HCT116 (cell line): ENCODE data around the gene KRT82. TPM values are rescaled to one million over a fixed set of nuclear protein-coding genes. Genes with fewer than 3 reads are reported as not detected.

Experiments
- ATAC-seq: fragments of 200-7000 bp; cut with Tn5 transposase; 2 replicates; pipeline ENCODE4 v1.9.1; 2020; ENCODE audit warnings: mild to moderate bottlenecking, moderate library complexity
- BruUV-seq: library from RNA; stranded (reverse); fragments of 400-500 nt; replicated peaks from 2 replicates; lab custom pipeline; 2021; lab: Mats Ljungman, UMichigan
- CTCF ChIA-PET: fragments of 300-600 bp; sonication (Branson Sonifier 250); formaldehyde crosslinking; loops from one replicate; lab custom pipeline; 2021; ENCODE audit warnings: antibody characterized with exemption; lab: Charles Lee
- POLR2A ChIA-PET: fragments of 300-600, 350-600 bp; sonication (Branson Sonifier 250); formaldehyde crosslinking; loops from one replicate; lab custom pipeline; 2021; ENCODE audit warnings: antibody characterized with exemption; lab: Charles Lee
- RAD21 ChIA-PET, 2 experiments: fragments of 300-600 bp; sonication (Branson Sonifier 250); formaldehyde crosslinking; loops; one replicate each; lab custom pipeline; 2023; ENCODE audit warnings: low total read pairs in 2 of 2; ENCODE audit not compliant: uncharacterized antibody in 2 of 2, unreplicated experiment in 2 of 2, low non-redundant PET in 1 of 2; lab: Charles Lee
- DNase-seq: peaks from one replicate; pipeline ENCODE4 v3.0.0-alpha.2; 2010; ENCODE audit warnings: low read depth, low spot score
- H2AFZ ChIP-seq: fragments of 200-600 bp; shearing (Covaris generic), sonication (generic); 2 replicates; pipeline ENCODE4 v1.6.1; 2017; ENCODE audit warnings: low read depth, mixed run types, mixed read lengths, antibody characterized with exemption, low read length; ENCODE audit not compliant: poor library complexity, severe bottlenecking
- H3K27ac ChIP-seq: 2 replicates; pipeline ENCODE4 v1.5.1; 2012; ENCODE audit warnings: low read depth, low read length
- H3K27me3 ChIP-seq: fragments of 200-600 bp; sonication (generic); 2 replicates; pipeline ENCODE4 v1.6.1; 2016; ENCODE audit warnings: mixed run types, low read length, mixed read lengths; ENCODE audit not compliant: insufficient read depth
- H3K36me3 ChIP-seq, 2 experiments: fragments of 200-500 bp in 1 of 2; fragments of 200-600 bp in 1 of 2; sonication (Bioruptor generic) in 1 of 2; sonication (generic) in 1 of 2; 2 replicates each; pipeline versions ENCODE4 v1.5.1 to v1.6.1; 2014 to 2016; ENCODE audit warnings: low read length in 2 of 2, inconsistent platforms in 1 of 2, mixed read lengths in 1 of 2, mixed run types in 1 of 2; ENCODE audit not compliant: insufficient read depth in 2 of 2, control insufficient read depth in 1 of 2
- H3K4me1 ChIP-seq, 2 experiments: fragments of 200-600 bp in 1 of 2; sonication (generic) in 1 of 2; 2 replicates each; pipeline versions ENCODE4 v1.5.1 to v1.6.1; 2012 to 2017; ENCODE audit warnings: low read length in 2 of 2, inconsistent platforms in 1 of 2, mild to moderate bottlenecking in 1 of 2, mixed read lengths in 1 of 2, mixed run types in 1 of 2, moderate library complexity in 1 of 2; ENCODE audit not compliant: insufficient read depth in 2 of 2, control insufficient read depth in 1 of 2
- H3K4me2 ChIP-seq: fragments of 200-600 bp; sonication (generic); 2 replicates; pipeline ENCODE4 v1.6.1; 2017; ENCODE audit warnings: mixed run types, low read length, mixed read lengths
- H3K4me3 ChIP-seq, 2 experiments: fragments of 200-600 bp in 1 of 2; sonication (generic) in 1 of 2; replicated peaks in 1 of 2; 2 replicates each; pipeline ENCODE4 v1.5.1; 2011 to 2016; ENCODE audit warnings: low read length in 2 of 2, control low read depth in 1 of 2, low read depth in 1 of 2, mild to moderate bottlenecking in 1 of 2, mixed read lengths in 1 of 2, mixed run types in 1 of 2
- H3K79me2 ChIP-seq: fragments of 200-600 bp; sonication (generic); 2 replicates; pipeline ENCODE4 v1.6.1; 2017; ENCODE audit warnings: mild to moderate bottlenecking, mixed run types, low read length, moderate library complexity, mixed read lengths; ENCODE audit not compliant: insufficient read depth
- H3K9ac ChIP-seq: fragments of 200-600 bp; sonication (generic); 2 replicates; pipeline ENCODE4 v1.6.1; 2016; ENCODE audit warnings: low read length, mixed read lengths
- H3K9me2 ChIP-seq: fragments of 200-600 bp; sonication (generic), shearing (Covaris generic); 2 replicates; pipeline ENCODE4 v1.6.1; 2017; ENCODE audit warnings: mixed run types, mild to moderate bottlenecking, moderate library complexity; ENCODE audit not compliant: insufficient read depth
- H3K9me3 ChIP-seq, 2 experiments: fragments of 200-500 bp in 1 of 2; fragments of 200-600 bp in 1 of 2; sonication (Bioruptor generic) in 1 of 2; sonication (generic) in 1 of 2; 2 replicates each; pipeline ENCODE4 v1.6.1; 2014 to 2017; ENCODE audit warnings: low read length in 2 of 2, mixed read lengths in 2 of 2, inconsistent platforms in 1 of 2, low read depth in 1 of 2, mild to moderate bottlenecking in 1 of 2, mixed run types in 1 of 2, moderate library complexity in 1 of 2; ENCODE audit not compliant: control insufficient read depth in 1 of 2, insufficient read depth in 1 of 2
- H4K20me1 ChIP-seq: fragments of 200-600 bp; sonication (generic), shearing (Covaris generic); 2 replicates; pipeline ENCODE4 v1.6.1; 2017; ENCODE audit warnings: mixed run types, mild to moderate bottlenecking, moderate library complexity; ENCODE audit not compliant: insufficient read depth
- CBX3 ChIP-seq: IDR thresholded peaks from 2 replicates; pipeline ENCODE4 v1.6.1; 2012; ENCODE audit warnings: low read depth
- CTCF ChIP-seq, 3 experiments: fragments of 200-600 bp in 1 of 3; sonication (generic) in 1 of 3; IDR thresholded peaks in 2 of 3; conservative IDR thresholded peaks in 1 of 3; 2 replicates each; pipeline ENCODE4 v1.5.1; 2012 to 2017; ENCODE audit warnings: low read depth in 2 of 3, low read length in 2 of 3, antibody characterized with exemption in 1 of 3, borderline replicate concordance in 1 of 3, control low read depth in 1 of 3, mild to moderate bottlenecking in 1 of 3, mixed read lengths in 1 of 3, mixed run types in 1 of 3, moderate library complexity in 1 of 3; ENCODE audit not compliant: insufficient read depth in 1 of 3
- ELF1 ChIP-seq: IDR thresholded peaks from 2 replicates; pipeline ENCODE4 v1.6.1; 2012; ENCODE audit warnings: low read depth, borderline replicate concordance
- EZH2 ChIP-seq: fragments of 200-600 bp; sonication (generic); IDR thresholded peaks from 2 replicates; pipeline ENCODE4 v1.6.1; 2017; ENCODE audit warnings: antibody characterized with exemption, mixed run types
- FOSL1 ChIP-seq: IDR thresholded peaks from 2 replicates; pipeline ENCODE4 v1.6.1; 2012; ENCODE audit warnings: low read depth
- JUND ChIP-seq: IDR thresholded peaks from 2 replicates; pipeline ENCODE4 v1.6.1; 2012
- MAX ChIP-seq: IDR thresholded peaks from 2 replicates; pipeline ENCODE4 v1.6.1; 2012
- POLR2A ChIP-seq: IDR thresholded peaks from 2 replicates; pipeline ENCODE4 v1.7.0; 2011; ENCODE audit warnings: borderline replicate concordance; ENCODE audit not compliant: insufficient read depth, insufficient read length; ENCODE audit errors: extremely low read depth
- POLR2AphosphoS5 ChIP-seq: IDR thresholded peaks from 2 replicates; pipeline ENCODE4 v1.6.1; 2011; ENCODE audit warnings: mild to moderate bottlenecking, low read depth, low read length, moderate library complexity
- REST ChIP-seq: IDR thresholded peaks from 2 replicates; pipeline ENCODE4 v1.6.1; 2012; ENCODE audit warnings: low read depth
- SP1 ChIP-seq: IDR thresholded peaks from 2 replicates; pipeline ENCODE4 v1.6.1; 2012; ENCODE audit warnings: low read depth
- SRF ChIP-seq: IDR thresholded peaks from 2 replicates; pipeline ENCODE4 v1.6.1; 2012; ENCODE audit warnings: low read depth
- YY1 ChIP-seq: IDR thresholded peaks from 2 replicates; pipeline ENCODE4 v1.6.1; 2011; ENCODE audit warnings: low read length, low read depth, moderate library complexity, mild to moderate bottlenecking; ENCODE audit not compliant: insufficient replicate concordance; ENCODE audit errors: extremely low read depth
- ZNF274 ChIP-seq: fragments of 200-500 bp; sonication (Bioruptor generic); IDR thresholded peaks from 2 replicates; pipeline ENCODE4 v1.6.1; 2014; ENCODE audit warnings: mild to moderate bottlenecking, low read depth, low read length, inconsistent platforms
- intact Hi-C: fragments of 100-400 bp; cut with micrococcal nuclease; formaldehyde crosslinking; loops from 2 replicates; pipeline ENCODE4 v1.10.0; 2022
- total RNA-seq: library from RNA; stranded (reverse); gene quantifications from one replicate; pipeline ENCODE4 v1.2.1, GENCODE V29; 2021; ENCODE audit not compliant: unreplicated experiment

KRT82 gene
- total RNA-seq, 1 experiment from 2014 or later, result not detected

- ATAC-seq (no peak), DNase-seq (no peak)
- intact Hi-C loops, result loop anchor here (5.0 kb wide), 1 partner anchor 190 kb away; no protein-coding TSS in a partner anchor
- Histone ChIP-seq H3K4me3 (no peak overlapping the region), H3K36me3 (no peaks in the 10 kb centered on the region), H3K4me2 (no peak overlapping the region), H3K4me1 (peaks cover 0 to 25% of the 10 kb centered on the region in 2 experiments; a peak in 1 of 4 replicates), H3K27ac (no peak overlapping the region), H3K9me3 (no peaks in the 10 kb centered on the region), H2AFZ (no peak overlapping the region), H3K79me2 (no peaks in the 10 kb centered on the region), H3K9me2 (no peaks in the 10 kb centered on the region), H3K9ac (no peak overlapping the region), H4K20me1 (no peaks in the 10 kb centered on the region), H3K27me3 (no peaks in the 10 kb centered on the region)
- ChIA-PET CTCF (interaction anchor here (0.7 to 2.5 kb wide), 8 partner anchors 12 to 588 kb away, joined by 3 to 10 read pairs (median 4); no protein-coding TSS in a partner anchor), POLR2A (no interaction called here), RAD21 (interaction anchor here in 1 of 2 experiments (2.1 to 2.4 kb wide), 2 partner anchors 478 to 487 kb away, joined by 5 to 6 read pairs; no protein-coding TSS in a partner anchor)
- no TSS peak for BruUV-seq
- TF ChIP-seq SP1 (no peak), JUND (no peak), POLR2AphosphoS5 (no peak), FOSL1 (no peak), ZNF274 (no peak), SRF (no peak), ELF1 (no peak)
These were observed 13.6 kb downstream of the KRT82 start for GRCh38 chr12:52392465-52393007.

- intact Hi-C loops, result loop anchor here (1.0 to 5.0 kb wide), 3 partner anchors 191 to 489 kb away; no protein-coding TSS in a partner anchor
- H3K27me3 ChIP-seq, result no peaks in the 10 kb centered on the region
- H3K9ac ChIP-seq, result no peak overlapping the region
- H3K36me3 ChIP-seq, result no peaks in the 10 kb centered on the region
- no peaks in the 10 kb centered on the region for H3K9me2 ChIP-seq
- H3K9me3 ChIP-seq, result no peaks in the 10 kb centered on the region
- peaks cover 0 to 25% of the 10 kb centered on the region in 2 experiments; a peak in 1 of 4 replicates for H3K4me1 ChIP-seq
- no peaks in the 10 kb centered on the region for H3K79me2 ChIP-seq
- ChIA-PET CTCF (interaction anchor here (0.6 to 2.5 kb wide), 9 partner anchors 11 to 589 kb away, joined by 3 to 10 read pairs (median 4); no protein-coding TSS in a partner anchor), RAD21 (interaction anchor here in 1 of 2 experiments (2.1 to 2.4 kb wide), 2 partner anchors 479 to 488 kb away, joined by 5 to 6 read pairs; no protein-coding TSS in a partner anchor), POLR2A (interaction anchor here (1.7 kb wide), 1 partner anchor 479 kb away, joined by 5 read pairs; no protein-coding TSS in a partner anchor)
- ATAC-seq (no peak), DNase-seq (no peak)
- BruUV-seq, result no TSS peak
- H3K27ac ChIP-seq, result no peak overlapping the region
- no peak overlapping the region for H3K4me2 ChIP-seq
- H2AFZ ChIP-seq, result peak overlapping the region; percentile 38
- H4K20me1 ChIP-seq, result no peaks in the 10 kb centered on the region
- no peak overlapping the region for H3K4me3 ChIP-seq
- TF ChIP-seq EZH2, result no peak
- TF ChIP-seq JUND, result no peak
- no peak for TF ChIP-seq SRF
- no peak for TF ChIP-seq YY1
- no peak for TF ChIP-seq POLR2A
- TF ChIP-seq REST, result no peak
- no peak for TF ChIP-seq CBX3
- no peak for TF ChIP-seq MAX
- TF ChIP-seq CTCF (IDR thresholded peaks at IDR 0.05 in 2 of 3, conservative IDR thresholded peaks at IDR 0.05 in 1 of 3; ENCODE audit: borderline replicate concordance in 1 of 3, insufficient read depth in 1 of 3, low read depth in 2 of 3, low read length in 2 of 3), result no peak
- no peak for TF ChIP-seq ELF1
These were observed 14.5 kb downstream of the KRT82 start for GRCh38 chr12:52391618-52392002.
